GM12892 (cell line): ENCODE results near the gene PIK3R2.

Experiments used
- POLR2A ChIP-seq: IDR thresholded peaks from 2 replicates; pipeline ENCODE4 v1.6.1; 2011; ENCODE audit warnings: low read depth, low read length, control low read depth
- POLR2AphosphoS5 ChIP-seq: IDR thresholded peaks from 2 replicates; pipeline ENCODE4 v1.6.1; 2011; ENCODE audit warnings: low read depth, low read length, control low read depth
- TAF1 ChIP-seq: IDR thresholded peaks from 2 replicates; pipeline ENCODE4 v1.6.1; 2011; ENCODE audit warnings: low read depth, mild to moderate bottlenecking, control low read depth, low read length, borderline replicate concordance

DNA sequence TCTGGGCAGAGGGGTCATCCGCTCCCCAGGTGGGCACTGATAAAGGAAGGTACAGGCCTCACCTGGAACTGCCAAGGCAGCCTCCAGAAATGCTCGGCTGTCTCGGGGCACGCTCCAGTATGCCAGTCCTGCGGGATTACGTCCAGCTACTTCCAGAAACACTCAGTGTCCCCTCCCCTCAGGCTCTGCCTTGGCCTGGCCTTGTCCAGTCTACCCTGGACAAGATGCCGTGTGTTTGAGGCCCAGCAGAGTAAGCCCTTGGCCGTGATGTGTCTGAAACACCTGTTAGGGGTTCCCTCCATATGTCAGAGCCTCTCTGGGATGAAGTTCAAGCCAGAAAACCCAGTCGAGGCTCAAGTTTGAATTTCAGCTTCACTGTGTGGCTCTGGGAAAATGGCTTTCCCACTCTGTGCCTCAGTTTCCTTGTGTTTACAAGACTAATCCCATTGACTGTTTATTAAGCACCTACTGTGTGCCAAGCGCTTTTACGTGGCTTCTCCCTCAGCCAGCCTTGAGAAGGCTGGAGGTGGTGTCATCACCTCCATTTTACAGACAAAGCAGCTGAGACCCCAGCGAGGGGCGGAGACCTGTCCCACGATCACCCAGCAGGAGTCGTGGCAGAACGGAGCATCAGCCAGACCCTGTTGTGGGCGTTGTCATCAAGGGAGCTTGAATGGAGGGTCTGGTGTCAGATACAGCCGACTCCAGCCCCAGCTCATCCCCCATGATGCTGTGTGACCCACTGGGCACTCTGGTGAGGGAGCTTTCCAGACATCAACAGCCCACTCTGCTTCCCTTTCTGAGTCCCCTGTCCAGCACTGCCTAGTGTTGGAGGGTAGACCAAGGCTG, 2.0 kb upstream of the PIK3R2 start:
- TF ChIP-seq POLR2AphosphoS5 = 0 out of 2 replicates have a peak, but pooled peaks have one; percentile 3
- no peak for TF ChIP-seq POLR2A
- no peak for TF ChIP-seq TAF1
